Dorsolateral prefrontal cortex (tissue), 118 donors: ENCODE results near the gene ALDH8A1. TPM values are rescaled to one million over a fixed set of nuclear protein-coding genes. Genes with fewer than 3 reads are reported as not detected.

Source experiments
- microRNA-seq, 43 experiments: library from miRNA; unstranded; fragments of <30 nt; microRNA quantifications; one replicate each; pipeline ENCODE4 v1.2.0, GENCODE V29; 2022
- total RNA-seq, 120 experiments: library from RNA; stranded (reverse); gene quantifications; one replicate each; pipeline versions ENCODE4 v1.2.3 to v1.2.4, GENCODE V29; 2022

Gene ALDH8A1
- total RNA-seq, 120 experiments from 2014 or later, result 3.0 to 32.6 (median 9.4) TPM

Small RNA genes within 50 kb of the gene (microRNA-seq; reads per million reads assigned to microRNA genes)
- 0 to 0.56 (median 0) reads per million in 43 experiments for gene MIR3662

Other genes starting within 250 kb of the ALDH8A1 start
- 100 to 1,000 TPM in 100 of 120 experiments, 10 to 100 TPM in 20; 67.2 to 187 (median 115) TPM for gene HBS1L, start 104.7 kb upstream of the ALDH8A1 start, total RNA-seq
- 1 to 10 TPM in 3 of 120 experiments, under 1 TPM in 83, not detected in 34; 0.15 to 2.1 (median 0.46) TPM for gene MYB, start 231.2 kb upstream of the ALDH8A1 start, total RNA-seq